HEK293T (cell line): ENCODE results near the gene ERCC5.

Source experiments
- ARNT ChIP-seq: fragments of 450-650 bp; IDR thresholded peaks from 2 replicates; pipeline ENCODE4 v1.6.1; 2017; ENCODE audit warnings: mild to moderate bottlenecking
- CTBP1 ChIP-seq: fragments of 450-650 bp; IDR thresholded peaks from 2 replicates; pipeline ENCODE4 v1.6.1; 2016; ENCODE audit warnings: borderline replicate concordance
- ELF4 ChIP-seq: fragments of 450-650 bp; IDR thresholded peaks from 2 replicates; pipeline ENCODE4 v1.6.1; 2017; ENCODE audit warnings: antibody characterized with exemption
- FOXA1 ChIP-seq: fragments of 450-650 bp; IDR thresholded peaks from 2 replicates; pipeline ENCODE4 v1.6.1; 2016; ENCODE audit warnings: mild to moderate bottlenecking
- FOXK2 ChIP-seq: fragments of 450-650 bp; IDR thresholded peaks from 2 replicates; pipeline ENCODE4 v1.6.1; 2016; ENCODE audit warnings: mild to moderate bottlenecking
- FOXM1 ChIP-seq: fragments of 450-650 bp; IDR thresholded peaks from 2 replicates; pipeline ENCODE4 v1.6.1; 2017; ENCODE audit warnings: mild to moderate bottlenecking, borderline replicate concordance
- NFRKB ChIP-seq: fragments of 450-650 bp; IDR thresholded peaks from 2 replicates; pipeline ENCODE4 v1.6.1; 2016; ENCODE audit warnings: mild to moderate bottlenecking, moderate library complexity
- PKNOX1 ChIP-seq: fragments of 450-650 bp; IDR thresholded peaks from 2 replicates; pipeline ENCODE4 v1.6.1; 2016
- SP1 ChIP-seq: fragments of 450-650 bp; IDR thresholded peaks from 2 replicates; pipeline ENCODE4 v1.6.1; 2017
- SUZ12 ChIP-seq: fragments of 450-650 bp; IDR thresholded peaks from 2 replicates; pipeline ENCODE4 v1.6.1; 2016; ENCODE audit warnings: mild to moderate bottlenecking
- ZNF384 ChIP-seq: fragments of 450-650 bp; IDR thresholded peaks from 2 replicates; pipeline ENCODE4 v1.6.1; 2016

GRCh38 chr13:102875256-102875655 is 29.4 kb downstream of the ERCC5 start:
- no peak for TF ChIP-seq FOXM1
- no peak for TF ChIP-seq FOXA1
- no peak for TF ChIP-seq PKNOX1
- TF ChIP-seq SP1 = no peak
- TF ChIP-seq ARNT = no peak
- no peak for TF ChIP-seq ELF4
- TF ChIP-seq CTBP1 = no peak
- no peak for TF ChIP-seq SUZ12
- TF ChIP-seq ZNF384 = no peak
- no peak for TF ChIP-seq NFRKB
- no peak for TF ChIP-seq FOXK2
